LHCN-M2 (cell line): ENCODE results near the gene PCLO. TPM values are rescaled to one million over a fixed set of nuclear protein-coding genes. Genes with fewer than 3 reads are reported as not detected.
"Not testable (repeated sequence)": the region's sequence is repeated elsewhere in the genome, so short reads cannot be mapped to it uniquely, and the experiment has no call there.

Experiments used
- DNase-seq: peaks from one replicate; pipeline ENCODE4 v3.0.0-alpha.2; 2012; ENCODE audit warnings: low read depth
- total RNA-seq: library from RNA; depleted of rRNA; stranded (reverse); fragments of >200 nt; gene quantifications from 2 replicates; pipeline ENCODE4 v1.2.3, GENCODE V29; 2014

The PCLO gene
- total RNA-seq, 1 experiment from 2014 or later: 0.57 TPM

DNA sequence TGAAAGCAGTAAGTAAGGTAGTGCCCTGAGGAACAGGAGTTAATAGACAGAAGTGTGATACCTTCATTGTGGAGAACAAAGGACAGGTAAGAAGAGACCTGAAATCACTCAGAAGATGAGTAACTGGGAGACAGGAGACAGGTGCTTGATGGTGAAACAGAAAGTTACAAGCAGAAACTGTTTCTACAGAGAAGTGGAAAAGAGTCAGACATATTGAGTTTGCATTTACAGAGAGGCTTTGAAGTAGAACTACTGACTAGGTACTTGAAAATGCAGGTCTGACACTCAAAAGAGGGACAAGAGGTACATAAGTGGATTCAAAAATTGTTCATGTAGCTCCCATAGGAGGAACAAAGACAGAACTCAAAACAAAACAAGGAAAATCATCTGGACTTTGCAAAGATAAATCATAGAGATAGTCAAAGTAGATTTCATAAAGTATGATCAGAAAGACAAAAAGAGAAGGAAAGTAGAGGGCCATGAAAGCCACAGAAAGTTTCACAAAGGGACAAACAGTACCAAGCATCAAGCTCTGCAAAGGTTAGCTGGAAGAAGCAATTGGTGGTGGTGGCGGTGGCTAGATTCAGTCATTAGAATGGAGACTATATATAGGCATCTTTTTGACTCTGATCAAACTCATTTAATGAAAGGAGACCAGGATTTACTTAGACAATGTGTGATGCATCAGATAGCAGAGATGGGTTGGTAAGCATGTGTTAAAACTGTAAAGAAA is 198.4 kb downstream of the PCLO start:
- DNase-seq: no peak

- DNase-seq: no peak
Measured at GRCh38 chr7:82961240-82961639, 201.4 kb downstream of the PCLO start.

GRCh38 chr7:82959528-82959927 is 203.2 kb downstream of the PCLO start:
- no peak for DNase-seq

- no peak for DNase-seq
Measured at GRCh38 chr7:82957521-82957920, 205.2 kb downstream of the PCLO start.

DNA sequence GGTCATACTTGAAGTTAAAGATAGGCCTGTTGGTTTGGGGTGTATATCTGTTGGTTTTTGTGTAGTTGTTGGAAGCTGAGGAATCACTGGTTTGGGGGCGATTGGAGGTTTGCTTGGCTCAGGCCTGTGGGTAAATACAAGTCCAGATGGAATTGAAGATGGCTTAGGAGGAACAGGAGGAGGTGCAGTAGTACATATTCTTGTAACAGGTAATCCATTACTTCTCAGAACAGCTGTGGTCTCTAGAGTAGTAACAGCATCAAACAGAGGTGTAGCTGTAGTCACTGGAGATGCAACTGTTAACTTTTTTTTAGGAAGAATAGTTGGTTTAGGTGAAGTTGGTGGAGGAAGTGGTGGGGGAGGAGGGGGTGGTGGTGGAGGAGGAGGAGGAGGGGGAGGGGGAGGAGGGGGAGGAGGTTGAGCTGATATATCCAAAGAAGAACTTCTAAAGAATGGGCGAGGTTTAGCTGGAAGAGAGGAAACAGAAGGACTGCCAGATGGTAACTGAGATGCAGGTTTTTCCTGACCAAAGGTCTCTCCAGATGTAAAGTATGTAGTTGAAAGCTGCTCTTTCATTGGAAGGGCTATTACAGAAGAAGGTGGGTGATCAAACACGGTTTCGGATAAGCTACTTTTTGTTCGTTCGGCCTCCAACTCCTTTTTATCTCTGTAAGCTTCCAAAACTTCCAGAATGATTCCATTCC is 209.2 kb downstream of the PCLO start:
- no peak for DNase-seq

GRCh38 chr7:82950436-82950835 is 212.2 kb downstream of the PCLO start:
- DNase-seq: peak; percentile 86

DNA sequence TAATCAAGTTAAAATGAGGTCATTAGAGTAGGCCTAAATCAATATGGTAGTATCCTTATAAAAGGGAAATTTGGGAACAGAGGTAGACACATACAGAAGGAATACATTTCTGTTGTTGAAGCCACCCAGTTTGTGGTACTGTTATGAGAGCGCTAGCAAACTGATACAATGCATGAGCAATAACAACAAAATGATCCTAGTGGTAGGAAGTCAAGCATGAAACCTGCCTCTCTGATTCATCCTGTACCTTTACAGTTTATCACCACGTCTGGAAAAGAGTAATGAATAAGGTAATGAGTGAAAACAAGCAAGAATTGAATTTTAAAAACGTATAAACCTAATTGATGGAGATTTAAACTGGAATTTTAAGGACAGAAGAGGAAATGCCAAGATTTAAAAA is 217.2 kb downstream of the PCLO start:
- no peak for DNase-seq

DNA sequence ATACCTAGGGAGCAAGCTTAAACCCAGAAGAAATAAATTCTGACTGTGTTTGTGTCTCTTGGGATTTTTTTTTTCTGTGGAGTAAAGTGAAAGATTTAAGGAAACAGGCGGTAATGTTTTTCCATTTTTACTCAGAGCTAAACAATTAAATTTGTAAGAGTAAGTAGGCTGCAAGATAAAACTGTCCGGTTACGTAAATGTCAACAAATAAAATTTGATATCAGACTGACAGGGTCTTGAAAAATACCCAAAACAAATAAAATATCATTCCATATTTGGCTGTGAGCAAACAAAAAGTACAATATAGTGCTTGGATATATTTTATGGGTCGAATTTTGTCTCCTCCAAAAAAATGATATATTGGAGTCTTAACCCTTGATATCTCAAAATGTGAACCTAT is 217.6 kb downstream of the PCLO start:
- no peak for DNase-seq

GRCh38 chr7:82932516-82932915 is 230.2 kb downstream of the PCLO start:
- DNase-seq: no peak

GRCh38 chr7:82926477-82926876 is 236.2 kb downstream of the PCLO start:
- DNase-seq: no peak

- no peak for DNase-seq
Measured at GRCh38 chr7:82925331-82925730, 237.4 kb downstream of the PCLO start.

GRCh38 chr7:82906502-82906901 is 256.2 kb downstream of the PCLO start:
- no peak for DNase-seq

GRCh38 chr7:82904871-82905270 is 257.8 kb downstream of the PCLO start:
- DNase-seq: no peak

DNA sequence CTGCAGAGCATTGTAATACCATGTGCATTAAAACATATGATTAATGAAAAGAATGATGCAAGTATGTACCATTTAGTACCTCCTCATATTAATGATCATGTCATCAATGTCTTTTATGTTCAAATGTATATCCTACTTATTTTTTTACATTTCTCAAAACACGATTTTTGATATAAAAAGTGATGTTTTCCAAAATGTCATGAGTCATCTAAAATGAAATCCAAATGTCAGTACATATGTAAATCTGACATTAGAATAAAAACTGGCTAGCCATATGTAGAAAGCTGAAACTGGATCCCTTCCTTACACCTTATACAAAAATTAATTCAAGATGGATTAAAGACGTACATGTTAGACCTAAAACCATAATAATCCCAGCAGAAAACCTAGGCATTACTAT is 261.6 kb downstream of the PCLO start:
- DNase-seq: not testable (repeated sequence)

DNA sequence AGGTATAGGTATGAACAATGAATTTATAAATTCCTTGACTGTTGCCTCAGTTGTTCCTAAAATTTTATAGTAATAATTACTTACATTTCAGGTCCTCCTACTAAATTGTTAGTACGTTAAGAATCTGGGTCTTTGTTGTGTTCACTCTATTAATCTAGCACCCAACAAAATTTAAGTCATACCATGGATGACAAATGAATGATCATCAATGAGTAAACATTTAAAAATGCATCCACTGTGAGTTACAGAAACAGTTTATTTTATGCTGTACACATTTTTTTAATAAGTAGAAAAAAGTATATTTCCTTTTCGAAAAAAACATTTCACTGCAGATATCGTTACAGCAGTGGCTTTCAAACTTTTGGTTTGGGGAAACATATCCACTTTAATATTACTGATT is 265.2 kb downstream of the PCLO start:
- DNase-seq: peak; percentile 10

- not testable (repeated sequence) for DNase-seq
Measured at GRCh38 chr7:82894341-82894740, 268.3 kb downstream of the PCLO start.

DNA sequence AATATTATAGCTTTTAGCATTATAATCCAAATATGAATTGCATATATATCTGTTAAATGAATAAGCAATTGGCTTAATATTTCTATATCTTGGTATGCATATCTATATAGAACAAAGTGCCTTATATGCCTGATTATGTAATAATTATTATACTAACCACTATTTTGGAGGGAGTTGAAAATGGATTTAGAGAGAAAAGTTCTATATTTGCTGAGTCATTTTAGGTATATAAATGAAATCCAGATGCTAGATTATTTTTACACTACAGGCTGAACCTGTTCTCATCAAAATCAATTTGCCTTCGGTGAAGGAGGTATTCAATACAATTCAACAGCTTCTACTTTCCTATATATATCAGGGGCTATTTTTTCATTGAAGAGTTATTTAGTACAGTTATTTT is 276.4 kb downstream of the PCLO start:
- DNase-seq: no peak

DNA sequence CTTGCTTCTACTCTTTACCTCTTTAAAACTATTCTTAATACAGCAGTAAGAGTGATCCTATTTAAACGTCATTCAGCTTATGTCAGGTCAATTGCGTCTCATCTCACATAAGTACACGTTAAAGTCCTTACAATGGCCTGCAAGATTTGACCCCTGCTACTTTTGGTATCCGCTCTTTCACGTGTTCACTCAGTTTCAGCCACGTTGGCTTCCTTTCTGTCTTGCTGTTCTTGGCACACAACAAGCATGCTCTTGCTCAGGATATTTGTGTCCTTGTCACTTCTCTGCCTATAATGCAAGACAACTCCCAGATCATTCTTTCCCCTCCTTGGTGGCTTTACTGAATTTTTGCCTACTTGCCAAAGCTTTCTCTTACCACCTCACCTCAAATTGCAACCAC is 296.8 kb downstream of the PCLO start:
- no peak for DNase-seq

- DNase-seq: peak; percentile 25
Measured at GRCh38 chr7:82859106-82859850, 303.4 kb downstream of the PCLO start.

DNA sequence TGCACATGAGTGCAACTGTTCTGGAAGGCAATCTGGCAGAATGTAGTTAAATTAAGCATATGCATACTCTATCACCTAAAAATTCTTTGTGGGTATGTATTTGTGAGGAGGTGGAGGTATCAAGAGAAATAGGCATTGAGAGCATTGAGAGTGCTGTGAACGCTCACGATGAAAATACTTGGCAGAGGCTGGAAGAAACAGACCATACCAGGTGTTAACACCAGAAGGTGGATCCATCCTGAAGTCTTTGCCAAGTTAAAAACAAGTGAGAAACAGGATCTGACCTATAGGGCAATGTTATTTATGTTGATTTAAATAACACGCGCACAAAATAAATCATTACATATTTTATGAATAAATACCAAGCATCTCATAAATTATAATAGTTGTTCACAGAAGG is 311.6 kb downstream of the PCLO start:
- DNase-seq: no peak

- peak; percentile 31 for DNase-seq
Measured at GRCh38 chr7:82841828-82842227, 320.9 kb downstream of the PCLO start.

DNA sequence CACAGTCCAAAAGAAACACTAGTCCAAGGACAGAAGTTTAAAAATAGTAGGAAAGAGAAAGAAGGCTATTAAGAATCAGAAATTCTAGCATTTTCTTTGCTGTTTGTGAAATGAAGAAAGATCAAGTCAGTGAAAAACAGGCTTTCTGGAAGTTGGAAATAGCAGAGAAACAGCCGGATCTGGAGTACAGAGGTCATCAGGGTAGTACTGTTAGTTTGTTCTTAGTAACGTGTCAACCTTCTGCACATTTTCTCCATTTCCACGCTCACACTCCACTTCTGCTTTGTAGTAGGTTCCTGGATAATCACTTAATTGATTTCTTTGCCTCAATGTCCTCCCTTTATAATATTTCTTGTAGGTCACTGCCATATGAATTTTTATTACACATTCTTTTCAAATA is 322.6 kb downstream of the PCLO start:
- DNase-seq: peak; percentile 14

DNA sequence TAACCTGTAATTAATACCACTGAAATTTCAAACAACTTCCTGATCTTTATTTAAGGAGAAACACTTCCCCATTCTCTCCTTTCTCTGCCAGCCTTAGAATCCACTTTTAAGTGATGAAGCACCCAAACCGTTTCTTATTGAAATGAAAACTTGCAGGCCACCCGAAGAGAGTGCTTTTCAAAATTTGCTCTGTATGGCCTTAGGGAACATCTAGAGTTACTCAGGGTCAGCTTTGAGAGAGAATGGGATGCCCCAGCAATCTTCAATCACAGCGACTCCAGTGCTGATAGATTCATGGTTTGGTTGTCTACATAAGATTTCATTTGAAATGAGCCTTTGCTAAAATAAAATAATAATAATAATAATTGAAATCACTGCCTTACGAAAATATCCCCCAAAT is 323.1 kb downstream of the PCLO start:
- peak; percentile 27 for DNase-seq
